ENCODE measurements around the gene NCK2.

NCK2 gene

DNA sequence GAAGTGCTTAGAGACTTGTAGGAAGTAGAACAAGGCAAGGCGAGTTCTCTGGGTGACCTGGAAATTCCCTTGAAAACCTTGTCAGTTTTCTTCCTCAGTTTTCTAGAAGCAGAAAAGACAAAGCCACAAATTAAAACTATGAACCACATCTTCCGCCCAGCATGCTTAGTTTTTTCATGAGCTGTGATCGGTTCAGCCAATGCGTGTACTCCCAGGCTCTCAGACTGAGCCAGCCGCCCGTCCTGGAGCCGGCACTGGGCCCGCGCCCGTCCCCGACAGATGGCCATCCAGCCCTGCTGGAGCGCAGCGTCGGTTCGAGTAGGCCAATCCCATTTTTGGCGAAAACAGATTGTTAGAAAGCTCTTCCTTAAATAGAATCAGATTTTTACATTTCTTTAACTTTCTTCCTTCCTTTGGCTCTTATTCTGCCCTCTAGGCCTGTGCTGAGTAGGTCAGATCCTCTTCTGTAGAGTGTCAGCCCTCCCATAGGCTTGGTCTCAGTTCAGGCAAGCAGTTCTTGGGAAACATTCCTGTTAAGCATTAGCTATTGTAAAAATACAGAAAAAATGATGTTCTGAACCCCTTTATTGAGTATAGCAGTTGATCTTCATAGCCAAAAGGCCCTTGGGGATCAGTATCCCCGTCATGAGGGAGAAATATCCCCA lies 112.5 kb downstream of the NCK2 start:
- DNase-seq, result no peak

DNA sequence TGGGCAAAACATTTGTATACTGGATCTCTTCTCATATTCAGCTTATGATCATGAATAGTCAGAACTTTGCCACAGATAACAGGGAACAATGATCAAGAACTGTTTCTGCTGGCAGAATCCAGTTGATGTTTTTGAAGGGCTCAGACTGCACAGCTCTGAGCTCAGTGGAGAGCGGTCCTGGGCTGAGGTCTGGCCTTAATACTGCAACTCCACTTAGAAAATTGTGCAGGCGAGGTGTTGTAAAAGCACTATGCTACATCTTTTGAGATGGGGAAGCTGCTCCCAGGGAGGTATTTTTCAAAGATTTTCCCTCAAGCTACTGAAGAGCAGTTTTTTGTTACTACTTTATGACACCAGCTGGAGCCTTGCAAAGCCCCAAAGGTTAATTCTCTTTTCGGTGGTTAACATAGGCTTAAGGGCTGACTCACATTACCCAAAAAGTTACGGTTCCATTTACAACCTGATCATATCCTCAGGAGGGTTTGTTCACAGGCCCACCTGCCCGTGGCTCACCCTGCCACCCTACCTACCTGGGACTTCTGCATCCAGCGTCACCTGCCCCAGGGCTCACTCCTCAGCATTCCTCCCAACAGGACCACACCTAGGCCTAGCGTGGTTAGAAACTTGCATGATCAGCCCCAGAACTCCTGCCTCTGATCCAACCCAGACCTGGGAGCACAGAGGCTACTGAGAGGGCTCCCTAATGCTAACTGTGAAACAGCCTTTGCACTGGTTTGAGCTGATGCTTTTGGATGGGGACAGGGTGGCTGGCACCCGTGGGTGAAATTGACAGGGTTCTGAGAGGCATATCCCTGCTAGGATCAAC lies 114.4 kb downstream of the NCK2 start:
- no peak for DNase-seq

DNA sequence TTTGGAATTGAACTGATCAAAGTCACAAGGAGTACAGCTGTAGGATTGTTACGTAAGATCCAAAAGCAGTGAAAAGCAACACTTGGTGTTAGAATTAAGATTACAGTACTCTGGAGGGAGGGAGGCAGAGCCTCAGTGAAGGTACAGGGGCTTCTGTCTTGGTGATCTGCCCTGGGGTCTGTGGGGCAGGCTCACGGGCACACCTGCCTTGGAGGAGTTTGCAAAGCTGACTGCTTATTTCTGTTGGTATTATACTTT lies 114.9 kb downstream of the NCK2 start:
- no peak for DNase-seq

DNA sequence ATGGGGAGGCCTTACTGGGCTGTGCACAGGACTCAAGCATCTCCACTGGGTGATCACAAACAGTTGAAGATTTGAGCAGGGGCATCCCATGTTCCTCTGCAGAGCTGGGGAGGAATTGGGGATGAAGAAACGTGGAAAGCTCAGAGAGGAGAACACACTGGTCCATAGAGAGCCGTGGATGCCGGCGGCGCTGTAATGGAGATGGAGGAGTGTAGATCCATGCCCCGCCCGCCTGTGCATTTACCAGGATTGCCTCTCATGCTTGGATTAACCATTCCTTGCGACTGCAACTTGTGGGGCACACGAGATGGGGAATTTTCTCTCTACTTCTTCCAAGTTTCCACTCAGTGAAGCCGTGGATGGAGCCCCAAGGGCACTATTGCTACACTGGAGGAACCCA lies 115.9 kb downstream of the NCK2 start:
- DNase-seq, result no peak

DNA sequence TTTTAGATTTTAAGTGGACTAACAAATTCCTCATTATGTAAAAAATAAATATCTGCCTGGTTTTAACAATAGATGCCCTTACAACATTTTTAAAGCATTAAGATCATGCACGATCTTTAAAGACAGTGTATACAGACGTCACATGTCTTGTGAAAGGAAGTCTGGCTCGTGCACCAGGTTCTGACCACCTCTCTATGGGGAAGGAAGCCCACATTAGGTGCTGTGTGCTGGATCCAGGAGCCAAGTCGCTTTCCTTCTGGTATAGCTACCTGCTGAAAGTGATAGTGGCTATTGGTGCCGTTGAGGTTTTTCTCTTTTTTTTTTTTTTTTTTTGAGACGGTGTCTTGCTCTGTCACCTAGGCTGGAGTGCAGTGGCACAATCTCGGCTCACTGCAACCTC lies 116.5 kb downstream of the NCK2 start:
- DNase-seq, result no peak

DNA sequence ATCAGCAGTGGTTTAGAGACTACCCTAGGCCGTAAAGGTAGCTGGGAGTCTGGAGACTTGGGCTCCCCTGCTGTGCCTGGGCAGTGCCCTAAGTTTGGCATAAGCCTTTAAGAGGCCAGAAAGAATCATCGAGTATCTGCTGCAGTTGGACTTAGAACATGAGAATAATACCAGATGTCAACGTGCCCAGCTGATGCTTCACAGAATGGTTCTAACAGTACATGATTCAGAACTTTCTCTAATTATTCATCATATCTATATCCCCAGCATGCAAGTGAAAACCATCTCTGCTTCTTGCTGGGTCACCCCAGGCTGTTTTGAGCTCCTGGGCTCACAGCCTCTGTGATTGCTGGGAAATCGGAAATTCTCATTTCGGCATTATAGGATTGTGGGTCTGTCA lies 118.1 kb downstream of the NCK2 start:
- DNase-seq, result no peak

DNA sequence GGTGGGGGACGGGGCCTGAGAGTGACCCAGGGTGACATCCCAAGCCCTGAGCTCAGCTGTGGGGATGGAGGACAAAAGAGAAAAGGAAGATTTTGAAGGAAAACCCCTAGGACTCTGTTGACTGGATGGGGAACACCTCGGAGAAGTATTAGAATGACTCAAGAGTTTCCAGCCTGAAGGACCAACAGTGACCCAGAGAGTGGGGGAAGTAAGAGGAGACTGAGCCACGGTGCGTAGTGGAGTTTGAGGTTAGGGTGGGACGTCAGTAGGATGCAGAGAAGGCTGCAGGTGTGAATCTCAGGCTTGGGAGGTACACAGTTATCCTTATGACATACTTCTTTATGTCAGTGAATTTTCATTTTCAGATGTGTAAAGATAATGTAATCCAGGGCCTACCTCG lies 119.5 kb downstream of the NCK2 start:
- no peak for DNase-seq

DNA sequence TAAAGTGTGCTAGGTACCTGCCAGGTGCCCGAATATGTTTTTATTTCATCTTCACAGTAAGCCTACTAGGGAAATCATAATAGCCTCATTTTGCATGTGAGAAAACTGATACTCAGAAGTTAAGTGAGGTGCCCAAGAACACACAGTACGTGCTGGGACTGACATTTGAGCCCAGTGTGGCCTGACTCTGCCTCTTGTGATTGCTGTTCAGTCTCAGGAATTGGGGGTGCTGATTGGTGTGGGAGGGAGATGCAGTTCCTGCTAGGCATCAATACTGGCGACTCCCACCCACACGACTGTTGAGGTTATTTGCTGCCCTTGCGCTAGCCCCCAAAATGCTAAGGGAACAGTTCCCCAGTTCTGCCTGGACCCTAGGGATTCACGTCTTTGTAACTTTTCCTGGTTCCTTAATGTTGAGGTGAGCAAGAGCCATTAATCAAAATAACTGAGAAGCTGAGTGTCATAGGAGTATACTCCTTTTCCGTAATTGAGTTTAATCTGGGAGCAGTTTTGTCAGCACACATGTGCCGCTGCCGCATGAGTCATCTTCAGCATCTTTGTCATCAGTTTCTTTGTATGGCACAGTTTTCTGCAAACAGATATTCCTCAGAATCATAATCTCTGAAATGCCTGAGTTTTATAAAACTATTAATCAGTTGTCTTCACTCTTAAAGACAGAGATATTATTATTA lies 120.7 kb downstream of the NCK2 start:
- no peak for DNase-seq

DNA sequence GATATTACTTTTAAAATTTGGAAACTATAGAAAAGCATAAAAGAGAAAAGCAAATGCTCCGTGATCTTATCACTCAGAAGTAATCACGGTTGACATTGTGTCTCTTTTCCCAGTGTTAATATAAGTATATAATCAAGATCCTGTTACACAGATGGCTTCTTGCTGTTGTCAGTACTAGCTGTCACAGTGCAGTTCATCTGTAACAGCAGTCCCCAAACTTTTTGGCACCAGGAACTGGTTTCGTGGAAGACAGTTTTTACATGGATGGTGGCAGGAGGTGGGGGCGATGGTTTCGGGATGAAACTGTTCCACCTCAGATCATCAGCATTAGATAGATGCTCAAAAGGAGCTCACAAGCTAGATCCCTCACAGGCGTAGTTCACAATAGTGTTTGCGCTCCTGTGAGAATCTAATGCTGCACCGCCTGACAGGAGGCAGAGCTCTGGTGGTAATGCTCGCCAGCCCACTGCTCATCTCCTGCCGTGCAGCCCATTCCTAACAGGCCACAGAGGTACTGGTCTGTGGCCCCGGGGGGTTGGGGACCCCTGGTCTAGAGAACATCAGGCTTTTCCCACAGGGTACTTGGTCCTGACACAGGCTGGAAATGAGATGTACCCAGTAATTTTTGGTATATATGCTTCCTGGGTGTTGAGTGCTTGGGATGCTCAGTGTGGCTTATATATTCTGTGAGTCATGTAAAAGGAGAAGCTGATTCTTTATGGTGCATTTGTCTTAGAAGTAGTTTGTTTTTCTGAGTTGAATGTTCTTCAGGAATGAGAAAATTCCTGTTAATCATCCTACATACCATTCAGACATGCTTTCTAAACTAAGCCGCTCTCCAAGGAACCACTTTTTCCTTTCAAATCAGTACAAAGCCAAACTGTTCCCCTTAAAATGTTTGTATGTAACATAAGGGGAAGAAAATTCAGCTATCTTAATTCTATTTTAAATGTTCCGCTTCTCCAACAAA lies 121.8 kb downstream of the NCK2 start:
- DNase-seq, result no peak

DNA sequence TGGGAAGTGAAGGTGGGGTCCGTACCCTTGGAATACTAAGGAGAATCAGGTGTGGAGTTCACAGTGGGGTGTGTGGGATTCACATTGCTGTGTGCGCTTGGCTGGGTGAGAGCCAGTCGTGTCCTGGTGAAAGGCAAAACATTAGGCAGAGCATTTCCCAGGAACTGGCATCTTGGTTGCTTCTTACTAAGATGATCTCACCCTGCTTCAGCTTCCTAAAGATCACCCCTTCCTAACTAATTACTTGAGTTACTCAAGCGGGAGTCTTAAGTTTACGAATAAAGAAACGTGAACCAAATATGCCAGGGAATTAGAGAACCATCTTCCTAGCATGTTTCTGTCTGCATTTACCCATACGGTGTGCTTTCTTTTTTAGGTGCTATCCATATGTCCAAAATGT lies 122.9 kb downstream of the NCK2 start:
- DNase-seq, result no peak

DNA sequence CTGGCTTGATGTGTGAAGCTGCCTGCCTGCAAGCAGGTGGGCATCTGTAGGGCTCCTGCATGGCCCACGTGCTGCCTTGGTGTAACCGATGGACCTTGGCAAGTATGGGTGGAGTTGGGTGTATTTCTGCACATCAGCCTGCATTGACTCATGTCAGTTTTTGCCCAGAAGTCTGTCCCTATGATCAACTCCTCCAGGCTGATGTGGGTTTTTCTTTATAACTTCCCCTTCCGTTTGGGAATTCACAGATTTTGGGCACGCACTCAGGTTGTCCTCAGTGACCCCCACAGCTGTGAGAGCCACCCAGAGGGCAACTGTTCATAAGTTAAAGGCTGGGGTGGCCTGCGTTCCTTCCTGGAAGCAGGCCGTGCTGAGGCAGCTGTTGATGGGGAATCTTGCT lies 123.3 kb downstream of the NCK2 start:
- no peak for DNase-seq

DNA sequence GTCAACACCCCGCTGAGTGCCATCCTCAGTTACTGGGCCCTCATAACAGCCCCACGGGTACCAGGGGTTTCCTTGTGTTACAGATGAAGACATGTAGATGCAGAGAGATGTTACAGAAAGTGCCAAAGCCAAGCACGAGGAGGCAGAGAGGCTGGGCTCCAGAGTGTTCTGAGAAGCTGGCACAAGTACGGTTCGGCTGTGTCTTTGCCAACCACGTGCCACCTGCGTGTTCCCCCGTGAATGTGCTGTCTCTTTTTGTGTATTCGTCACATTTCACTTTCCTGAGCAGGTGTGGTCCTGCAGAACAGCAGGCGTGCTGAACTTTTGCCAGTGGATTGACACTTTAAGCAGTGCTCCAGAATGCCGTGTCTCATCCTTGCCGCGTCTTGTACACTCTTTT lies 124.6 kb downstream of the NCK2 start:
- DNase-seq, result no peak

DNA sequence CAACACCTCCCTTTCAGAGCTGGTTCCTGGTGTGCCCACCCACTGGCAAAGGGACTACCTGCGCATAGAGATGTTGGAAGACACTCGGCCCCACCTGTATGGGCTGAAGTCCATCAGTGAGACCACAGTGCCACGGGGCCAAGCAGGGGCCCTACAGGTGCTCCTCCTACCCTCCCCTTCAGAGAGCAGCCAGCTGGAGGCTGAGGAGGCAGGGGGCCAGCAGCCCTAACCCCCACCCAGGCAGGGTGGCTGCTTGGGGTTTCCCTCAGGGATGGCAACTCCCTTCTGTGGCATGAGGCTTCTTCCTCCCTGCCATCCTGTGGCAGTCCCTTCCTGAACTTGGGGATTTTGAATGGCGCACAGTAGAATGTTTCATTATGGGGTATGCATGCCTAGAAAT lies 125.3 kb downstream of the NCK2 start:
- no peak for DNase-seq

DNA sequence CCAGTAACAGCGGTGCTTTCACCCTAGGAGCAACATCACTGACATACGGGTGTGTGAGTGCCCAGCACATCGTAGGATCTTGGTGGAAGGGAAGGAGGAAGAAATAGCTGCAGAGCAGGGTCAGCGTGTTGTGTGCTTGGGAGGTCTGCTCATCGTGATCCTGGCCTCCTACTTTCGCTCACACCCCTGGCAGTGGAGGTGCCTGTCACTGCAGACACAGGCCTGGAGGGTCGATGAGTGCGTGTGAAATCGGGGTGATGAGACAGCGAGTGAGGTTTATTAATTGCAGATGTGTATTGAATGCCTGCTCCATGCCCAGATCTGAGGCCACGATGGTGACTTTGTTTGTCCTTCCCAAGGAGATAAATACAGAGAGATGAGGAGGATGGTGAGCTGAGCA lies 126.1 kb downstream of the NCK2 start:
- DNase-seq, result no peak

DNA sequence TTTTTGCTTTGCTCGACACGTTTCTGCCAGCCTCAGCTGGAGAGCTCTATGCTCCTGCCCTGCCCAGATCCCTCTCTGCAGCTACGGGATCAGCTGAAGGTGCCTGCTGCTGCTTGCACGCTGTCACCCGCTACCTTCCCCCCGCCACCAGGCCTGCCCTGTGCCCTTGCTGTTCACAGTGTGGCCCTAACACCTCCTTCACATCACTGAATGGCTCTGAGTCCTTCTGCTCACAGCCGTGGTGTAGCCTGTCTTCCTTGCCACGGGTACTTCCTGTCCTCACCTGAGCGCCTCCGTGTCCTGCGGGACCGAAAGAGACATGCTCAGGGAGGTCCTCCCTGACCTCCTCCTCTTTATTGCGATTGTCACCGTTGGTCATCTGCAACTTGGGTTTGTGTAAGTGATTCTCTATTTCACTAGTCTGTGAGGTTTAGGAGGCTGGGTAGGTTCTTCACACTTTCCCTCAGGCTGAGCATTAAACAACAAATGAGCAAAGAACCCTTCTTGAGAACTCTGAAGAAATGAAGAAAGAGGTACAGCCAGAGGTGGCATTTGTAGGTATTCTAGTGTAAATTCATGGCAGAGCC lies 127.5 kb downstream of the NCK2 start:
- DNase-seq, result no peak

DNA sequence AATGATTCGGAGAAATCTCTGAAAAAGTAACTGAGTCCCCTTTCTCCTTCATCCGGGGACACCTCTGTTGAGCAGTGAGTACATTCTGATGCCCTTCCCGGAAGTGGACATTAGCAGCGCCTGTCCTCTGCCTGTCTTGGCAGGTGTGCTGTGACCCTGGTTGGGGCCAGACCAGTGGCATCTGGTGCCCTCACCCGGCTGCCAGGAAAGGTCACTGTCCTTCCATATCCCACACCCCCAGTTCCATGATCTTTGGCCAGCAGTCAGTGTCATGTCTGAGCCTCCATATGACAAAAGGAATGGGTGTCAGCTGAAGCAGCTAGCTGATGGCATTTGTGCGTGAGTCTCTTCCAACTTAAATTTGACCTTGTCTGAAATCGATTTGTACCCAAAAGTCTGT lies 128.1 kb downstream of the NCK2 start:
- no peak for DNase-seq

DNA sequence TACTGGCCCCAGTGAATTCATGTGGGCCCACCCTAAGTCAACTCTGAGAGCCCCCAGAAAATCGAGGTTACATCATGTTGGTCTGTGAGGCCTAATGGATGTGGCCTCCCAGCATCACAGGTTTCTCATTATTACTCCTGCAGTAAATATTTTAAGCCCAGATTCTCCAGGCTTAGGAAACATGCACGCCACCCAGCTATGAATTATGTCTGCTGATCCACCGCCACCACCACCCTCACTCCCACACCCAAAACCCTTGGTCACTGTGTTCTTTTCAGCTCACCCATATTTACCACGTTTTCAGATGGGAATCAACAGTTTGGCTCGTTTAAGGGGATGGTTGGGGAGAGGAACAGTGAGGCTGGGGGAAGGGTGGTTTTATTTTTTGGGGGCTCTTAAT lies 128.6 kb downstream of the NCK2 start:
- no peak for DNase-seq

DNA sequence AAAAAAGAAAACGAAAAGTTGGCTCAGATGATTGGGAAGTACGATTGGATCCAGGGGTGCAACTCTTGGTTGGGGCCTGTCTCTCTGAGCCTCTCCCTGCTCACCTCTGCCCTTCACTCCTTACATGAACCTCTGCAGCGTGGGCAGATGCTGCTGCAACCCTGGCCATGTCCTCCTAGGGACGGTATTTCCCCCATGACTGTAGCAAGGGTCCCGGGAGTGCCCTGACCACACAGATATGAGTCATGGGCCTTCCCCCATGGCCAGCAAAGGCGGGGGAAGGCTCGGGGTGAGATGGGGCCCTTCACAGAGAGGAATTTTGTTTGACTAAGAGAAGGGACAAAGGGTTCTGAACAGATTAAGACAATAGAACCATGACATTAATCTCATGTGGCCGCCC lies 129.0 kb downstream of the NCK2 start:
- no peak for DNase-seq

DNA sequence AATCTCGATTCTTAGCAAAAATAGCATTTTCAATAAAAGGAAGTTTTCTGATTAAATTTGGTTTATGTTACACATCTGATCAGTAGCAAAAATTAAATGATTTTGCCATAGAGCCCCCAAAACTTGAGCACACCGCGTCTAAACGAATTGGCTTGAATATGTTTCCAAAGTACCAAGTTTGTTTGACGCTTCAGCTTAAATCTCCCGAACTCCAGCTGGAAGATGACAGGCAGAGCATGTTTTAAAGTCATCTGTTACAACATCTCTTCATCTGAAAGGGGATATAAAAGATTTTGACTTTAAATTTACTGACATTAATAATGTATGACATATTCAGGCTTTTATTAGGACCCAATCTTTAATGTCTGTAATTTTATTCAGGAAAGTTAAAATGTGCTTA lies 129.8 kb downstream of the NCK2 start:
- DNase-seq, result no peak

DNA sequence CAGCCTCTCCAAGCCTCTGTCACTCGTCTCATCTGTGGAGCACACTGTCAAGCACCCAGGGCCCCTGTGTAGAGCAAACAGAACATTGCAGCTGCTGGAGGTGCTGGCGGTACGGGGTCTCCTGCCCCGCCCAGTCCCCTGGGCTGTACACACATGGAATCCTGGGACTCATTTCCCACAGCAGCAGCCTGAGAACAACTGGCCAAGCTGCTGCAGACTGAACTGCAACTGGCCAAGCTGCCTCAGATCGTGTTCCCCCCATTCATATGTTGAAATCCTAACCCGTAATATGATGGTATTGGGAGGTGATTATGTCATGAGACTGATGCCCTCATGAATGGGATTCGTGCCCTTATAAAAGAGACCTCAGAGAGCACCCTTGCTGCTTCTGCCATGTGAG lies 130.5 kb downstream of the NCK2 start:
- no peak for DNase-seq

DNA sequence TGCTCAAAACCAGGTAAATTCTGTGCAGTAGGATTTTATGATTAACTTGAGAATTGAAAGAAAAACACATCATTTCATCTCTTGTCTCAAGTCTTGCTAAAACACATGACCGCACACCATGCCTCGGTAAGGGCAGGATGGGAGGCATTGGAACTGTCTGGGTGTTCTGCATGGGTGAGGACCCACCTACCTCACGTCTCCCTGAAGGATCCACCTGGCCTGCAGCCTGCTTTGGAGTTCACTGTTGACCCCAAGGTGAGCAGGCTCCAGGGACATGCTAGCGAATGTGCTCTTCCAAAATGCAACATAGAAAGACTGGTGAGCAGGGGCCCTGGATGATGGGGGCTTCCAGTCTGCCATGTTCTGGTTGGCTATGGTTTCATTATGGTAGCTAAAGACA lies 131.5 kb downstream of the NCK2 start:
- no peak for DNase-seq

DNA sequence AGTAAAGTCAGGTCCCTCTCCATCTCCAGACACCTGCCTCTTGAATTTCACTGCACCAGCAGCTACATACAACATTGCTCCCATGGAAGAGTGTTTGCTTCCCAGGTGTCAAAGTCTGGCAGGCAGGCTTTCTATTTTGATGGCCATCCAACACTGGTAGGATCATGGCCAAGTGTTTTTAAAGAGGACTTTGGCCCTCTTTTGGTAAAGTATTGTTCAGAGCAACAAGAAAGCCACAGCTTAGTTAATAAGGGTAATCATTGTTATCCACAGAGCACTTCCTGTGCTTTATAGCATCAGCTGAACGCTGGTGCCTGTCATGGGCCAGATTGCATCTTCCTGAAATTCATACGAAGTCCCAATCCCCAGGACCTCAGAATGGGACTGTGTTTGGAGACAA lies 133.2 kb downstream of the NCK2 start:
- DNase-seq, result no peak

All from NCI-H2171 (cell line).